Small intestine (tissue), 7 donors: ENCODE results near the gene SLF2. TPM values are rescaled to one million over a fixed set of nuclear protein-coding genes. Genes with fewer than 3 reads are reported as not detected.

ENCODE experiments used
- DNase-seq, 2 donors: peaks; one replicate each; pipeline versions ENCODE4 v3.0.0 to v3.0.0-alpha.2; 2013
- FAIRE-seq: peaks from 2 replicates; lab custom pipeline; 2012; peaks lifted over from hg19 to GRCh38; lab: Jason Lieb, UNC
- H3K27ac ChIP-seq, 3 donors: one replicate each; pipeline ENCODE4 v1.5.1; 2013; ENCODE audit warnings: low read length in 2 of 3, mild to moderate bottlenecking in 2 of 3, control low read depth in 1 of 3, inconsistent platforms in 1 of 3, low read depth in 1 of 3, moderate library complexity in 1 of 3
- H3K27me3 ChIP-seq, 3 donors: one replicate each; pipeline ENCODE4 v1.6.1; 2013; ENCODE audit warnings: low read length in 3 of 3, inconsistent platforms in 1 of 3; ENCODE audit not compliant: control insufficient read depth in 3 of 3, insufficient read depth in 3 of 3
- H3K36me3 ChIP-seq, 3 donors: one replicate each; pipeline ENCODE4 v1.6.1; 2013; ENCODE audit warnings: low read length in 3 of 3, inconsistent platforms in 1 of 3, low read depth in 1 of 3, mild to moderate bottlenecking in 1 of 3, moderate library complexity in 1 of 3; ENCODE audit not compliant: control insufficient read depth in 3 of 3, insufficient read depth in 2 of 3
- H3K4me1 ChIP-seq, 3 donors: one replicate each; pipeline ENCODE4 v1.6.1; 2013; ENCODE audit warnings: low read length in 2 of 3, inconsistent platforms in 1 of 3, low read depth in 1 of 3, mild to moderate bottlenecking in 1 of 3, moderate library complexity in 1 of 3; ENCODE audit not compliant: control insufficient read depth in 3 of 3, insufficient read depth in 2 of 3
- H3K4me3 ChIP-seq, 3 donors: one replicate each; pipeline ENCODE4 v1.5.1; 2013; ENCODE audit warnings: low read length in 3 of 3, control low read depth in 1 of 3, inconsistent platforms in 1 of 3, low read depth in 1 of 3, mild to moderate bottlenecking in 1 of 3, moderate library complexity in 1 of 3
- H3K9me3 ChIP-seq, 2 donors: one replicate each; pipeline ENCODE4 v1.6.1; 2013; ENCODE audit warnings: low read depth in 1 of 2, low read length in 1 of 2; ENCODE audit not compliant: control insufficient read depth in 2 of 2, insufficient read depth in 1 of 2
- WGBS, 3 donors: extraction: QIAGEN DNeasy Blood & Tissue Kit; methylation state at CpG; one replicate each; pipeline ENCODE4 v1.1.7; 2013; 5-methylcytosine and 5-hydroxymethylcytosine counted together
- polyA plus RNA-seq, 4 donors: library from polyadenylated mRNA; stranded (reverse) in 3 of 4; unstranded in 1 of 4; fragments of 200-250 nt in 3 of 4; fragments of 120-200 nt in 1 of 4; gene quantifications; one replicate each; pipeline versions ENCODE4 v1.2.1 to v1.2.3, GENCODE V29; 2013
- donor health status: healthy with polysubstance abuse.
- donor health status: control.
- donor health status: control.
- donor health status: Bipolar disorder and iron deficiency.
- donor health status: healthy.

SLF2 gene
- polyA plus RNA-seq, 4 donors, result 3.8 to 29.2 (median 5.6) TPM

GRCh38 chr10:100978121-100978900, 65.5 kb downstream of the SLF2 start:
- DNase-seq (no peak), FAIRE-seq (no peak)
- Histone ChIP-seq H3K36me3 (peaks cover 9 to 86% (median 11%) of the 10 kb centered on the region in 3 donors), H3K4me1 (peaks cover 0 to 2% (median 0%) of the 10 kb centered on the region in 3 donors), H3K27ac (no peak overlapping the region), H3K27me3 (no peaks in the 10 kb centered on the region), H3K9me3 (no peaks in the 10 kb centered on the region), H3K4me3 (no peak overlapping the region)
- 85 to 92% (median 89%) methylated on average over 13 of the region's 13 CpGs for WGBS, 3 donors

GRCh38 chr10:100978901-100979195, 66.1 kb downstream of the SLF2 start:
- no peaks in the 10 kb centered on the region for H3K9me3 ChIP-seq
- no peak for FAIRE-seq
- WGBS, 3 donors, result 81 to 84% (median 82%) methylated on average over 10 of the region's 10 CpGs
- H3K27ac ChIP-seq, result no peak overlapping the region
- no peaks in the 10 kb centered on the region for H3K27me3 ChIP-seq
- H3K36me3 ChIP-seq, result peaks cover 8 to 86% (median 11%) of the 10 kb centered on the region in 3 donors
- DNase-seq, result no peak
- H3K4me1 ChIP-seq, result no peaks in the 10 kb centered on the region
- H3K4me3 ChIP-seq, result no peak overlapping the region

- no peaks in the 10 kb centered on the region for H3K4me1 ChIP-seq
- FAIRE-seq, result no peak
- H3K27me3 ChIP-seq, result no peaks in the 10 kb centered on the region
- H3K4me3 ChIP-seq, result no peak overlapping the region
- no peaks in the 10 kb centered on the region for H3K9me3 ChIP-seq
- WGBS, 3 donors, result 92 to 93% (median 93%) methylated on average over 16 of the region's 16 CpGs
- no peak for DNase-seq
- H3K27ac ChIP-seq, result no peak overlapping the region
- peaks cover 8 to 87% (median 12%) of the 10 kb centered on the region in 3 donors for H3K36me3 ChIP-seq
Observed at GRCh38 chr10:100979791-100980272, 67.1 kb downstream of the SLF2 start.

GRCh38 chr10:100980311-100980710, 67.5 kb downstream of the SLF2 start:
- H3K27ac ChIP-seq, result no peak overlapping the region
- 90 to 97% (median 94%) methylated on average over 2 of the region's 2 CpGs for WGBS, 3 donors
- H3K27me3 ChIP-seq, result no peaks in the 10 kb centered on the region
- no peaks in the 10 kb centered on the region for H3K9me3 ChIP-seq
- DNase-seq (no peak), FAIRE-seq (no peak)
- H3K4me3 ChIP-seq, result no peak overlapping the region
- H3K4me1 ChIP-seq, result peaks cover 0 to 3% (median 0%) of the 10 kb centered on the region in 3 donors
- H3K36me3 ChIP-seq, result peaks cover 8 to 89% (median 13%) of the 10 kb centered on the region in 3 donors

- FAIRE-seq, result no peak
- 95 to 96% (median 95%) methylated on average over 7 of the region's 7 CpGs for WGBS, 3 donors
Observed at GRCh38 chr10:100980711-100981110, 67.9 kb downstream of the SLF2 start.

GRCh38 chr10:100981178-100981772, 68.5 kb downstream of the SLF2 start:
- no peaks in the 10 kb centered on the region for H3K9me3 ChIP-seq
- 84 to 86% (median 85%) methylated on average over 5 of the region's 5 CpGs for WGBS, 3 donors

More at GRCh38 chr10:100980711-100981110, 67.9 kb downstream of the SLF2 start:
- Histone ChIP-seq H3K36me3 (peaks cover 8 to 90% (median 13%) of the 10 kb centered on the region in 3 donors), H3K27me3 (no peaks in the 10 kb centered on the region), H3K4me3 (no peak overlapping the region), H3K9me3 (no peaks in the 10 kb centered on the region), H3K27ac (no peak overlapping the region), H3K4me1 (peaks cover 0 to 7% (median 0%) of the 10 kb centered on the region in 3 donors)
- DNase-seq, result no peak

GRCh38 chr10:100982916-100983830, 70.4 kb downstream of the SLF2 start:
- H3K9me3 ChIP-seq, result no peaks in the 10 kb centered on the region
- H3K4me1 ChIP-seq, result peaks cover 3 to 21% (median 4%) of the 10 kb centered on the region in 3 donors
- no peak overlapping the region for H3K4me3 ChIP-seq
- H3K36me3 ChIP-seq, result peaks cover 4 to 77% (median 12%) of the 10 kb centered on the region in 3 donors
- DNase-seq, result no peak
- 88 to 91% (median 90%) methylated on average over 24 of the region's 24 CpGs for WGBS, 3 donors
- H3K27ac ChIP-seq, result no peak overlapping the region
- FAIRE-seq, result no peak
- H3K27me3 ChIP-seq, result no peaks in the 10 kb centered on the region

More at GRCh38 chr10:100981178-100981772, 68.5 kb downstream of the SLF2 start:
- H3K36me3 ChIP-seq, result peaks cover 8 to 87% (median 13%) of the 10 kb centered on the region in 3 donors
- H3K27me3 ChIP-seq, result no peaks in the 10 kb centered on the region
- H3K4me1 ChIP-seq, result peaks cover 0 to 12% (median under 1%) of the 10 kb centered on the region in 3 donors
- FAIRE-seq, result no peak
- no peak overlapping the region for H3K4me3 ChIP-seq
- no peak for DNase-seq
- no peak overlapping the region for H3K27ac ChIP-seq
